WTC11 (cell line): ENCODE data around the gene ETNK2.

Experiments
- ATF1 ChIP-seq: sonication (generic); formaldehyde crosslinking; IDR thresholded peaks from 2 replicates; pipeline ENCODE4 v1.8.1; 2023; ENCODE audit warnings: mild to moderate bottlenecking, moderate library complexity, missing genetic modification reagents
- CTCF ChIP-seq: fragments of 200-600 bp; IDR thresholded peaks from 2 replicates; pipeline ENCODE4 v1.8.0; 2022; ENCODE audit warnings: antibody characterized with exemption
- SMAD4 ChIP-seq: sonication (generic); formaldehyde crosslinking; IDR thresholded peaks from 2 replicates; pipeline ENCODE4 v1.8.0; 2022; ENCODE audit warnings: mild to moderate bottlenecking, missing genetic modification reagents
- ZSCAN18 ChIP-seq: fragments of 250-450 bp; sonication (Bioruptor Pico); IDR thresholded peaks from 2 replicates; pipeline ENCODE4 v2.1.2; 2022; ENCODE audit warnings: mild to moderate bottlenecking, moderate library complexity

- no peak for TF ChIP-seq CTCF
- no peak for TF ChIP-seq SMAD4 (CRISPR knock-in tag)
- no peak for TF ChIP-seq ZSCAN18 (CRISPR knock-in tag)
- TF ChIP-seq ATF1: no peak
Measured at GRCh38 chr1:204186597-204186996, 34.8 kb upstream of the ETNK2 start.
